DMS153 treated with DMSO at 0.1 percent for 48 hours (cell line): ENCODE measurements around the gene CELA3A.
"Not testable (repeated sequence)": the region's sequence is repeated elsewhere in the genome, so short reads cannot be mapped to it uniquely, and the experiment has no call there.

ENCODE experiments used
- DNase-seq: peaks from one replicate; lab custom pipeline; 2025; ENCODE audit not compliant: unreplicated experiment; lab: John Stamatoyannopoulos, UW

CELA3A gene

GRCh38 chr1:22012752-22013151 lies 11.3 kb downstream of the CELA3A start:
- not testable (repeated sequence) for DNase-seq

GRCh38 chr1:22014575-22015206 lies 13.2 kb downstream of the CELA3A start:
- DNase-seq = not testable (repeated sequence)

GRCh38 chr1:22018583-22019559 lies 17.4 kb downstream of the CELA3A start:
- DNase-seq = no peak

GRCh38 chr1:22021061-22021460 lies 19.6 kb downstream of the CELA3A start:
- DNase-seq = no peak

GRCh38 chr1:22024485-22025367 lies 23.3 kb downstream of the CELA3A start:
- DNase-seq = no peak

GRCh38 chr1:22025368-22026155 lies 24.1 kb downstream of the CELA3A start:
- DNase-seq = peak; percentile 77

- DNase-seq = no peak
Observed at GRCh38 chr1:22026924-22027289, 25.4 kb downstream of the CELA3A start.

GRCh38 chr1:22030057-22030456 lies 28.6 kb downstream of the CELA3A start:
- no peak for DNase-seq

- DNase-seq = no peak
Observed at GRCh38 chr1:22030473-22030872, 29.0 kb downstream of the CELA3A start.

GRCh38 chr1:22031214-22031962 lies 29.9 kb downstream of the CELA3A start:
- DNase-seq = no peak

- not testable (repeated sequence) for DNase-seq
Observed at GRCh38 chr1:22034834-22035233, 33.4 kb downstream of the CELA3A start.

GRCh38 chr1:22037520-22037919 lies 36.1 kb downstream of the CELA3A start:
- DNase-seq = no peak

GRCh38 chr1:22038036-22038435 lies 36.6 kb downstream of the CELA3A start:
- no peak for DNase-seq

- peak; percentile 65 for DNase-seq
Observed at GRCh38 chr1:22039594-22040285, 38.3 kb downstream of the CELA3A start.

GRCh38 chr1:22040286-22040623 lies 38.8 kb downstream of the CELA3A start:
- no peak for DNase-seq

- no peak for DNase-seq
Observed at GRCh38 chr1:22041505-22041904, 40.0 kb downstream of the CELA3A start.

- DNase-seq = no peak
Observed at GRCh38 chr1:22043198-22043769, 41.8 kb downstream of the CELA3A start.

- DNase-seq = no peak
Observed at GRCh38 chr1:22044690-22045420, 43.4 kb downstream of the CELA3A start.
